K562 (cell line): ENCODE results near the gene PRKAR1B.

Source experiments
- RFX5 ChIP-seq: IDR thresholded peaks from 2 replicates; pipeline ENCODE4 v1.6.1; 2011; ENCODE audit warnings: low read depth, mild to moderate bottlenecking, improper control_type of control experiment, low read length
- RHOXF2B ChIP-seq: fragments of 250-450 bp; sonication (Bioruptor Pico); conservative IDR thresholded peaks from 2 replicates; pipeline ENCODE4 v1.5.1; 2021
- SIN3A ChIP-seq, 2 experiments: fragments of 150-350 bp in 1 of 2; IDR thresholded peaks; 2 replicates each; pipeline ENCODE4 v1.6.1; 2011 to 2016; ENCODE audit warnings: borderline replicate concordance in 2 of 2, low read depth in 2 of 2, low read length in 2 of 2, mild to moderate bottlenecking in 2 of 2, moderate library complexity in 2 of 2; ENCODE audit not compliant: control insufficient read depth in 1 of 2
- SRSF1 ChIP-seq: fragments of 200-400 bp; formaldehyde crosslinking; IDR thresholded peaks from 2 replicates; pipeline ENCODE4 v1.6.1; 2017; ENCODE audit warnings: mild to moderate bottlenecking, low read depth, low read length, moderate library complexity
- ZNF79 ChIP-seq: fragments of 250-450 bp; sonication (Bioruptor Pico); IDR thresholded peaks from 2 replicates; pipeline ENCODE4 v1.4.0; 2020; ENCODE audit warnings: low read depth, mild to moderate bottlenecking, moderate library complexity
- ZNF830 ChIP-seq: fragments of 250-450 bp; sonication (Bioruptor Pico); IDR thresholded peaks from 2 replicates; pipeline ENCODE4 v1.5.0; 2021; ENCODE audit warnings: mild to moderate bottlenecking
- TF ChIP-seq, protein P1 (sequence below), 3 experiments: fragments of 200-800 bp in 1 of 3; fragments of 250-450 bp in 1 of 3; fragments of 450-650 bp in 1 of 3; sonication (Bioruptor Pico) in 1 of 3; sonication (Bioruptor generic) in 1 of 3; formaldehyde crosslinking in 1 of 3; IDR thresholded peaks; 2 replicates each; pipeline versions ENCODE4 v1.6.1 to v1.8.0; 2016 to 2022; ENCODE audit warnings: mild to moderate bottlenecking in 2 of 3, missing genetic modification characterization in 2 of 3, missing compliant biosample characterization in 1 of 3, moderate library complexity in 1 of 3

DNA sequence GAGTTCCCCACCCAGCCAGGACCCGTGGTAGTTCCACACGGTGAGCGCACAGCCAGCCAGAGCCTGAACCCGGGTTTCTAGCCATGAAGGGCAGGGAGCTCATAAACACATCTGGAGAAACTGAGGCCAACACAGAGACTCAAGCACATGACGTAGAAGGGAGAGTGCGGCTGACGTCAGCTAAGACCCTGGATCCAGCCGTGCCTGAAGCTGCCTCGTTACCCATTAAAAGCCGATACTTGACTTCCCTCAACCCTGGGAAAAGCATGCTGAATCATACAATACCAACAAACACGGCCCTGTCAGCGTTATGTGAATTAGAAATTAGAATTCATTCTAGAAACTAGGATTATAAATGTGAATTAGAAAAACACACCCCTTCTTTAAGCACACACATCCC is 142.3 kb downstream of the PRKAR1B start:
- TF ChIP-seq RHOXF2B (CRISPR knock-in tag) (no peak), SIN3A (IDR thresholded peaks at IDR 0.05; ENCODE audit: borderline replicate concordance in 2 of 2, control insufficient read depth in 1 of 2, low read depth in 2 of 2, low read length in 2 of 2) (no peak), ZNF79 (no peak), ZNF830 (CRISPR knock-in tag) (no peak), SRSF1 (no peak), RFX5 (no peak)
- TF ChIP-seq, protein P1, sequence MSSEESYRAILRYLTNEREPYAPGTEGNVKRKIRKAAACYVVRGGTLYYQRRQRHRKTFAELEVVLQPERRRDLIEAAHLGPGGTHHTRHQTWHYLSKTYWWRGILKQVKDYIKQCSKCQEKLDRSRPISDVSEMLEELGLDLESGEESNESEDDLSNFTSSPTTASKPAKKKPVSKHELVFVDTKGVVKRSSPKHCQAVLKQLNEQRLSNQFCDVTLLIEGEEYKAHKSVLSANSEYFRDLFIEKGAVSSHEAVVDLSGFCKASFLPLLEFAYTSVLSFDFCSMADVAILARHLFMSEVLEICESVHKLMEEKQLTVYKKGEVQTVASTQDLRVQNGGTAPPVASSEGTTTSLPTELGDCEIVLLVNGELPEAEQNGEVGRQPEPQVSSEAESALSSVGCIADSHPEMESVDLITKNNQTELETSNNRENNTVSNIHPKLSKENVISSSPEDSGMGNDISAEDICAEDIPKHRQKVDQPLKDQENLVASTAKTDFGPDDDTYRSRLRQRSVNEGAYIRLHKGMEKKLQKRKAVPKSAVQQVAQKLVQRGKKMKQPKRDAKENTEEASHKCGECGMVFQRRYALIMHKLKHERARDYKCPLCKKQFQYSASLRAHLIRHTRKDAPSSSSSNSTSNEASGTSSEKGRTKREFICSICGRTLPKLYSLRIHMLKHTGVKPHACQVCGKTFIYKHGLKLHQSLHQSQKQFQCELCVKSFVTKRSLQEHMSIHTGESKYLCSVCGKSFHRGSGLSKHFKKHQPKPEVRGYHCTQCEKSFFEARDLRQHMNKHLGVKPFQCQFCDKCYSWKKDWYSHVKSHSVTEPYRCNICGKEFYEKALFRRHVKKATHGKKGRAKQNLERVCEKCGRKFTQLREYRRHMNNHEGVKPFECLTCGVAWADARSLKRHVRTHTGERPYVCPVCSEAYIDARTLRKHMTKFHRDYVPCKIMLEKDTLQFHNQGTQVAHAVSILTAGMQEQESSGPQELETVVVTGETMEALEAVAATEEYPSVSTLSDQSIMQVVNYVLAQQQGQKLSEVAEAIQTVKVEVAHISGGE (CRISPR knock-in tag; IDR thresholded peaks at IDR 0.05): no peak
